Renal pelvis (tissue), 4 donors: ENCODE measurements around the gene CDH22. TPM values are rescaled to one million over a fixed set of nuclear protein-coding genes. Genes with fewer than 3 reads are reported as not detected.

Source experiments
- DNase-seq: peaks from one replicate; pipeline ENCODE4 v3.0.0-alpha.2; 2013
- polyA plus RNA-seq, 3 donors: library from polyadenylated mRNA; unstranded; fragments of 120-200 nt; gene quantifications; one replicate each; pipeline ENCODE4 v1.2.1, GENCODE V29; 2013; ENCODE audit not compliant: insufficient read length in 3 of 3

The CDH22 gene
- polyA plus RNA-seq, 3 donors: 0.04 TPM; not detected in 2

GRCh38 chr20:46324960-46325703 lies 16.8 kb upstream of the CDH22 start:
- no peak for DNase-seq

GRCh38 chr20:46324379-46324778 lies 16.1 kb upstream of the CDH22 start:
- DNase-seq: no peak

GRCh38 chr20:46323557-46323956 lies 15.3 kb upstream of the CDH22 start:
- DNase-seq: no peak

GRCh38 chr20:46322641-46323040 lies 14.3 kb upstream of the CDH22 start:
- no peak for DNase-seq

- no peak for DNase-seq
These were observed 9.4 kb upstream of the CDH22 start for GRCh38 chr20:46317685-46318177.

- no peak for DNase-seq
These were observed 8.8 kb upstream of the CDH22 start for GRCh38 chr20:46316984-46317684.

GRCh38 chr20:46315311-46315710 lies 7.0 kb upstream of the CDH22 start:
- DNase-seq: no peak

GRCh38 chr20:46312945-46313861 lies 4.9 kb upstream of the CDH22 start:
- no peak for DNase-seq

- no peak for DNase-seq
These were observed 4.0 kb upstream of the CDH22 start for GRCh38 chr20:46312075-46312944.

- DNase-seq: no peak
These were observed 3.4 kb upstream of the CDH22 start for GRCh38 chr20:46311719-46312074.

GRCh38 chr20:46311039-46311650 lies 2.8 kb upstream of the CDH22 start:
- no peak for DNase-seq

- no peak for DNase-seq
These were observed 1.6 kb upstream of the CDH22 start for GRCh38 chr20:46309945-46310344.

GRCh38 chr20:46307999-46308257 lies 370 bp downstream of the CDH22 start:
- no peak for DNase-seq

- DNase-seq: no peak
These were observed 929 bp downstream of the CDH22 start for GRCh38 chr20:46307139-46307998.

- DNase-seq: no peak
These were observed 1.6 kb downstream of the CDH22 start for GRCh38 chr20:46306743-46307138.

- DNase-seq: no peak
These were observed 2.3 kb downstream of the CDH22 start for GRCh38 chr20:46305973-46306360.

- no peak for DNase-seq
These were observed 2.8 kb downstream of the CDH22 start for GRCh38 chr20:46305331-46305972.

- DNase-seq: no peak
These were observed 3.4 kb downstream of the CDH22 start for GRCh38 chr20:46304852-46305251.

- DNase-seq: no peak
These were observed 3.9 kb downstream of the CDH22 start for GRCh38 chr20:46304361-46304760.
